ENCODE results near the gene FAM20B.

The FAM20B gene

GRCh38 chr1:179016706-179017382 is 8.8 kb upstream of the FAM20B start:
- H3K27ac ChIP-seq = no peak overlapping the region; the same call in 1 of the 2 replicates
- H3K9ac ChIP-seq = no peak overlapping the region
- peak overlapping the region; percentile 56 for H3K4me2 ChIP-seq
- no peaks in the 10 kb centered on the region for H3K36me3 ChIP-seq (ENCODE audit: insufficient read depth)
- H3K4me1 ChIP-seq (ENCODE audit: low read depth, poor library complexity, severe bottlenecking) = peaks cover 20% of the 10 kb centered on the region
- peak overlapping the region; percentile 65 for H2AFZ ChIP-seq (ENCODE audit: low read depth)
- no peaks in the 10 kb centered on the region for H4K20me1 ChIP-seq (ENCODE audit: insufficient read depth)
- no peak overlapping the region for H3K4me3 ChIP-seq (IDR thresholded peaks at IDR 0.05; ENCODE audit: insufficient read depth, low read depth, low read length)
- H3K27me3 ChIP-seq (ENCODE audit: insufficient read depth, low read depth) = no peaks in the 10 kb centered on the region
- TF ChIP-seq CTCF (conservative IDR thresholded peaks at IDR 0.05; ENCODE audit: low read depth, low read length) = no peak
- H3K79me2 ChIP-seq (ENCODE audit: insufficient read depth, low read depth) = no peaks in the 10 kb centered on the region

- Histone ChIP-seq H4K20me1 (ENCODE audit: insufficient read depth) (no peaks in the 10 kb centered on the region), H3K4me2 (peak overlapping the region; percentile 56)
- TF ChIP-seq CTCF (conservative IDR thresholded peaks at IDR 0.05; ENCODE audit: low read depth, low read length) = no peak
Measured at GRCh38 chr1:179017383-179018326, 8.0 kb upstream of the FAM20B start.

GRCh38 chr1:179021873-179022272 is 3.8 kb upstream of the FAM20B start:
- Histone ChIP-seq H3K36me3 (ENCODE audit: insufficient read depth) (no peaks in the 10 kb centered on the region), H3K4me3 (IDR thresholded peaks at IDR 0.05; ENCODE audit: insufficient read depth, low read depth, low read length) (no peak overlapping the region), H3K4me2 (no peak overlapping the region), H3K27ac (no peak overlapping the region), H2AFZ (ENCODE audit: low read depth) (no peak overlapping the region), H3K79me2 (ENCODE audit: insufficient read depth, low read depth) (peaks cover 6% of the 10 kb centered on the region; the same call in 1 of the 2 replicates), H3K9ac (no peak overlapping the region), H3K4me1 (ENCODE audit: low read depth, poor library complexity, severe bottlenecking) (peaks cover 17% of the 10 kb centered on the region), H3K27me3 (ENCODE audit: insufficient read depth, low read depth) (no peaks in the 10 kb centered on the region), H4K20me1 (ENCODE audit: insufficient read depth) (no peaks in the 10 kb centered on the region)
- TF ChIP-seq CTCF (conservative IDR thresholded peaks at IDR 0.05; ENCODE audit: low read depth, low read length) = no peak

More at GRCh38 chr1:179017383-179018326, 8.0 kb upstream of the FAM20B start:
- H3K4me3 ChIP-seq (IDR thresholded peaks at IDR 0.05; ENCODE audit: insufficient read depth, low read depth, low read length) = no peak overlapping the region
- no peak overlapping the region for H3K9ac ChIP-seq
- H3K36me3 ChIP-seq (ENCODE audit: insufficient read depth) = no peaks in the 10 kb centered on the region
- no peaks in the 10 kb centered on the region for H3K27me3 ChIP-seq (ENCODE audit: insufficient read depth, low read depth)
- H3K4me1 ChIP-seq (ENCODE audit: low read depth, poor library complexity, severe bottlenecking) = peaks cover 20% of the 10 kb centered on the region
- no peak overlapping the region; the same call in 1 of the 2 replicates for H3K27ac ChIP-seq
- H3K79me2 ChIP-seq (ENCODE audit: insufficient read depth, low read depth) = no peaks in the 10 kb centered on the region
- peak overlapping the region; percentile 65 for H2AFZ ChIP-seq (ENCODE audit: low read depth)

- Histone ChIP-seq H3K4me1 (ENCODE audit: low read depth, poor library complexity, severe bottlenecking) (peaks cover 29% of the 10 kb centered on the region), H3K4me2 (no peak overlapping the region), H2AFZ (ENCODE audit: low read depth) (no peak overlapping the region), H3K9ac (no peak overlapping the region), H3K4me3 (IDR thresholded peaks at IDR 0.05; ENCODE audit: insufficient read depth, low read depth, low read length) (no peak overlapping the region), H4K20me1 (ENCODE audit: insufficient read depth) (no peaks in the 10 kb centered on the region), H3K27me3 (ENCODE audit: insufficient read depth, low read depth) (no peaks in the 10 kb centered on the region), H3K27ac (no peak overlapping the region), H3K79me2 (ENCODE audit: insufficient read depth, low read depth) (peaks cover 26% of the 10 kb centered on the region), H3K36me3 (ENCODE audit: insufficient read depth) (no peaks in the 10 kb centered on the region)
- no peak for TF ChIP-seq CTCF (conservative IDR thresholded peaks at IDR 0.05; ENCODE audit: low read depth, low read length)
Measured at GRCh38 chr1:179023946-179024650, 1.6 kb upstream of the FAM20B start.
